PC-3 (cell line): ENCODE results near the gene APOH.

Experiments used
- CTCF ChIP-seq: fragments of 300-600 bp; sonication (generic); conservative IDR thresholded peaks from 2 replicates; pipeline ENCODE4 v1.5.1; 2017; ENCODE audit warnings: antibody characterized with exemption, low read depth, mild to moderate bottlenecking, low read length
- EZH2 ChIP-seq: fragments of 300-600 bp; sonication (generic); IDR thresholded peaks from one replicate; pipeline ENCODE4 v1.6.1; 2017; ENCODE audit warnings: antibody characterized with exemption, mild to moderate bottlenecking, low read length; ENCODE audit not compliant: unreplicated experiment
- EZH2phosphoT487 ChIP-seq: fragments of 300-600 bp; sonication (generic); IDR thresholded peaks from 2 replicates; pipeline ENCODE4 v1.6.1; 2018; ENCODE audit warnings: mild to moderate bottlenecking, antibody characterized with exemption, low read length, borderline replicate concordance

DNA sequence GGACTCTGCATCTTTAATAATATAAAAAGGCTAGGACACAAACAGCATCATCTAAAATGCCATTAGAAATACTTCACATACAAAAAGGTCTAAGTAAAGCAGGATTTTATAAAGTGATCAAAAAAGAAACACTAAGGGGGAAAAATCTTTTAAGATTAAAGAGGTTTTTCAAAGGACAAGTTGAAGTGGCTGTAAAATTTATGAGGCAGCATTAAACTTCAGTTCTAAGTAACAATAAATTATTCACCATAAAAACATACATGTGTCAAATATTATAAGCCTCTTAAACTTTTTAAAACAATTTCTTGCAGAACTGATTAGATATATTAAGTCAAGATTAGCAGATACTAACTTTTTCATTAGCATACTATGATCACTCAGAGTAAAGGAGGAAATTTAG lies 58.0 kb downstream of the APOH start:
- no peak for TF ChIP-seq CTCF
- TF ChIP-seq EZH2 = no peak
- TF ChIP-seq EZH2phosphoT487 = no peak
